H1 (cell line): Measurements from ENCODE around the gene ZNF629. TPM values are rescaled to one million over a fixed set of nuclear protein-coding genes. Genes with fewer than 3 reads are reported as not detected.

Source experiments
- ASH2L ChIP-seq: fragments of 200-600, 300-600 bp; sonication (generic); IDR thresholded peaks from one replicate; pipeline ENCODE4 v1.7.1; 2017; ENCODE audit warnings: low read length
- BRCA1 ChIP-seq: IDR thresholded peaks from 2 replicates; pipeline ENCODE4 v1.6.1; 2012; ENCODE audit warnings: low read depth, low read length, improper control_type of control experiment
- EGR1 ChIP-seq: IDR thresholded peaks from 2 replicates; pipeline ENCODE4 v1.6.1; 2011; ENCODE audit warnings: low read depth, low read length, borderline replicate concordance
- EP300 ChIP-seq, 2 experiments: IDR thresholded peaks; 1 replicate in 1 of 2; 2 replicates in 1 of 2; pipeline ENCODE4 v1.6.1; 2011 to 2012; ENCODE audit warnings: low read depth in 2 of 2, low read length in 2 of 2, mild to moderate bottlenecking in 2 of 2, borderline replicate concordance in 1 of 2, inconsistent platforms in 1 of 2, moderate library complexity in 1 of 2
- EZH2 ChIP-seq: fragments of 200-600 bp; sonication (generic); IDR thresholded peaks from 2 replicates; pipeline ENCODE4 v1.7.1; 2012; ENCODE audit warnings: low read depth, mild to moderate bottlenecking, moderate library complexity, low read length, inconsistent platforms; ENCODE audit not compliant: severe bottlenecking
- FOSL1 ChIP-seq: IDR thresholded peaks from 2 replicates; pipeline ENCODE4 v1.6.1; 2011; ENCODE audit warnings: mild to moderate bottlenecking, low read depth, low read length, moderate library complexity; ENCODE audit not compliant: insufficient read depth
- GTF2F1 ChIP-seq: IDR thresholded peaks from 2 replicates; pipeline ENCODE4 v1.6.1; 2012; ENCODE audit warnings: low read depth, low read length, improper control_type of control experiment, borderline replicate concordance
- KDM1A ChIP-seq: fragments of 200-600, 300-600 bp; sonication (generic); IDR thresholded peaks from 2 replicates; pipeline ENCODE4 v1.7.1; 2016; ENCODE audit warnings: mild to moderate bottlenecking, low read length, borderline replicate concordance
- MAFK ChIP-seq: IDR thresholded peaks from 2 replicates; pipeline ENCODE4 v1.6.1; 2012; ENCODE audit warnings: low read depth, mild to moderate bottlenecking, improper control_type of control experiment, low read length
- NANOG ChIP-seq: IDR thresholded peaks from 2 replicates; pipeline ENCODE4 v1.6.1; 2011; ENCODE audit warnings: low read length, low read depth, mild to moderate bottlenecking, inconsistent platforms; ENCODE audit not compliant: insufficient read depth, poor library complexity, severe bottlenecking
- POLR2A ChIP-seq, 2 experiments: IDR thresholded peaks; 1 replicate in 1 of 2; 2 replicates in 1 of 2; pipeline ENCODE4 v1.6.1; 2011; ENCODE audit warnings: low read depth in 2 of 2, low read length in 2 of 2, mild to moderate bottlenecking in 2 of 2; ENCODE audit errors: control extremely low read depth in 1 of 2
- RAD21 ChIP-seq, 2 experiments: IDR thresholded peaks in 1 of 2; conservative IDR thresholded peaks in 1 of 2; 2 replicates each; pipeline ENCODE4 v1.6.1; 2011; ENCODE audit warnings: low read depth in 2 of 2, low read length in 2 of 2, improper control_type of control experiment in 1 of 2, inconsistent platforms in 1 of 2, mild to moderate bottlenecking in 1 of 2, moderate library complexity in 1 of 2
- RBBP5 ChIP-seq: IDR thresholded peaks from 2 replicates; pipeline ENCODE4 v1.7.1; 2012; ENCODE audit warnings: low read depth, mild to moderate bottlenecking, inconsistent platforms, low read length, moderate library complexity, borderline replicate concordance
- RNF2 ChIP-seq: fragments of 200-900, 300-1000 bp; sonication (generic); IDR thresholded peaks from 2 replicates; pipeline ENCODE4 v1.7.1; 2016; ENCODE audit warnings: borderline replicate concordance, low read depth, mild to moderate bottlenecking, antibody characterized with exemption, low read length; ENCODE audit not compliant: poor library complexity, severe bottlenecking; ENCODE audit errors: missing control alignments
- SIN3A ChIP-seq, 2 experiments: IDR thresholded peaks in 1 of 2; conservative IDR thresholded peaks in 1 of 2; 2 replicates each; pipeline ENCODE4 v1.6.1; 2011 to 2012; ENCODE audit warnings: low read length in 2 of 2, improper control_type of control experiment in 1 of 2, low read depth in 1 of 2, mild to moderate bottlenecking in 1 of 2
- SIRT6 ChIP-seq: IDR thresholded peaks from one replicate; pipeline ENCODE4 v1.7.1; 2012; ENCODE audit warnings: low read length, inconsistent platforms
- SIX5 ChIP-seq: IDR thresholded peaks from 2 replicates; pipeline ENCODE4 v1.6.1; 2011; ENCODE audit warnings: mild to moderate bottlenecking, low read depth, low read length
- SP1 ChIP-seq: IDR thresholded peaks from 2 replicates; pipeline ENCODE4 v1.6.1; 2011; ENCODE audit warnings: low read depth, low read length
- SP2 ChIP-seq: IDR thresholded peaks from 2 replicates; pipeline ENCODE4 v1.6.1; 2012; ENCODE audit warnings: mild to moderate bottlenecking, low read length, inconsistent platforms
- SRF ChIP-seq: IDR thresholded peaks from 2 replicates; pipeline ENCODE4 v1.6.1; 2011; ENCODE audit warnings: mild to moderate bottlenecking, low read depth, low read length, moderate library complexity
- TAF7 ChIP-seq: optimal IDR thresholded peaks from 2 replicates; pipeline ENCODE3; 2011; ENCODE audit warnings: low read depth, mild to moderate bottlenecking, inconsistent platforms, low read length, moderate library complexity, borderline replicate concordance
- TBP ChIP-seq: IDR thresholded peaks from 2 replicates; pipeline ENCODE4 v1.6.1; 2011; ENCODE audit warnings: low read depth, low read length, improper control_type of control experiment
- polyA plus RNA-seq, 7 experiments: library from polyadenylated mRNA; depleted of rRNA in 3 of 7; stranded (reverse) in 5 of 7; unstranded in 2 of 7; fragments of >200 nt in 5 of 7; fragments of 200-250 nt in 2 of 7; gene quantifications; 1 replicate in 5 of 7; 2 replicates in 1 of 7; 4 replicates in 1 of 7; pipeline versions ENCODE4 v1.2.1 to v1.2.3, GENCODE V29; 2011 to 2013; ENCODE audit warnings: missing spikeins in 2 of 7, mixed read lengths in 2 of 7
- total RNA-seq: library from RNA; stranded (reverse); fragmentation: NEBNext Ultra II Directional; extraction: Animal tissue kit (Norgen Biotek cat#: 25700); gene quantifications from 2 replicates; pipeline ENCODE4 v1.2.1, GENCODE V29; 2021
- TF ChIP-seq, protein P1 (sequence below): IDR thresholded peaks from 2 replicates; pipeline ENCODE4 v1.6.1; 2011; ENCODE audit warnings: low read length, improper control_type of control experiment

The ZNF629 gene
- total and polyA plus RNA-seq, 2 of the 8 experiments (the other 6 are each of a cell fraction or from before 2014, with no cell fraction given) = 11.0 to 19.5 TPM

DNA sequence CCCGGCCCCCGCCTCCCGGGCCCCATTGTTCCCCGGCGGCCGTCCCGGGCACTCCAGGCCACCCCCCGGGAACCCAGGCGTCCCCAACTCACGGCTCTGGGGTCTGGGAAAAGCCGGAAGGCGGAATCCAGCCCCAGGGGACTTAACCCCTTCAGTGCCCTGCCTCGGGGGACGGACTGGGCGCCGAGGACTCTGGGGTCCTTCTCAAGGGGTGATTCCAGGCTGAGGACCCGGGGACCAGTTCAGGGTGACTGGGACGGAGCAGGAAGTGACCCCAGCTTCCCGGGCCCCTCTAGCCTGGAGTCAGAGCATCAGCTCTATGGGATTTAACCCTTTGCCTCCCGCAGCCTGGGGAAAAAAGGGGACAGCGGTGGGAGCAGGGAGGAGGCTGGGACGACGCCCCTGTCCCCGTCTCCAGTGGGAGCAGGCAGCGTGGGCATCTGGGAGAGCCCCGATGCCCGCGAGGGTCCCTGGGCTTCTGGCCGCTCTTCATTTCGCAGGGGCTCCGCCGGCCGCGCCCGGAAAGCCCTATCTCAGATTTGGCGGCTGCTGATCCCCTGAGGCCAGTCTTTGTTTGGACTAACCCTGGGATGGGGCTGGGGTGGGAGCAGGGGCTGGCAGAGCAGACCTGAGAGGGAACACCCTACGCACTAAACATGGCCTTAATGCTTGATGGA lies at the start of gene ZNF629 (continued):
- TF ChIP-seq EP300 (IDR thresholded peaks at IDR 0.05; ENCODE audit: borderline replicate concordance in 1 of 2, low read depth in 2 of 2, low read length in 2 of 2) (0 out of 3 replicates have a peak, but pooled peaks of 1 of the 2 experiments have one; percentile 11), SP2 (peak; percentile 95), SIX5 (no peak), TBP (peak; percentile 91), RBBP5 (no peak), BRCA1 (no peak), RNF2 (no peak), FOSL1 (no peak), SIN3A (conservative IDR thresholded peaks at IDR 0.05 in 1 of 2, IDR thresholded peaks at IDR 0.05 in 1 of 2; ENCODE audit: low read depth in 1 of 2, low read length in 2 of 2) (peak; percentile 80 to 81; a peak in 2 of 4 replicates), EGR1 (peak; percentile 71), SIRT6 (no peak), SRF (no peak), POLR2A (IDR thresholded peaks at IDR 0.05; ENCODE audit: control extremely low read depth in 1 of 2, low read depth in 2 of 2, low read length in 2 of 2) (peak in 1 of 2 experiments; percentile 59; a peak in 2 of 3 replicates), KDM1A (no peak), RAD21 (IDR thresholded peaks at IDR 0.05 in 1 of 2, conservative IDR thresholded peaks at IDR 0.05 in 1 of 2; ENCODE audit: low read depth in 2 of 2, low read length in 2 of 2) (peak in 1 of 2 experiments; percentile 17; a peak in 1 of 4 replicates), NANOG (no peak), GTF2F1 (no peak), ASH2L (no peak), EZH2 (no peak), MAFK (no peak), SP1 (peak; percentile 54; the same call in 1 of the 2 replicates), TAF7 (peak; percentile 87)
- TF ChIP-seq, protein P1, sequence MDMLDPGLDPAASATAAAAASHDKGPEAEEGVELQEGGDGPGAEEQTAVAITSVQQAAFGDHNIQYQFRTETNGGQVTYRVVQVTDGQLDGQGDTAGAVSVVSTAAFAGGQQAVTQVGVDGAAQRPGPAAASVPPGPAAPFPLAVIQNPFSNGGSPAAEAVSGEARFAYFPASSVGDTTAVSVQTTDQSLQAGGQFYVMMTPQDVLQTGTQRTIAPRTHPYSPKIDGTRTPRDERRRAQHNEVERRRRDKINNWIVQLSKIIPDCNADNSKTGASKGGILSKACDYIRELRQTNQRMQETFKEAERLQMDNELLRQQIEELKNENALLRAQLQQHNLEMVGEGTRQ = no peak
